GM12878 (cell line): ENCODE measurements around the gene NR1H4. TPM values are rescaled to one million over a fixed set of nuclear protein-coding genes. Genes with fewer than 3 reads are reported as not detected.

Experiments
- ATF7 ChIP-seq: fragments of 450-650 bp; IDR thresholded peaks from 2 replicates; pipeline ENCODE4 v1.6.1; 2016; ENCODE audit warnings: low read depth, mild to moderate bottlenecking
- BHLHE40 ChIP-seq, 2 experiments: fragments of 450-650 bp in 1 of 2; IDR thresholded peaks; 2 replicates each; pipeline ENCODE4 v1.6.1; 2011 to 2017; ENCODE audit warnings: low read depth in 2 of 2, borderline replicate concordance in 1 of 2, improper control_type of control experiment in 1 of 2, low read length in 1 of 2, mild to moderate bottlenecking in 1 of 2
- HCFC1 ChIP-seq: fragments of 150-350 bp; IDR thresholded peaks from 2 replicates; pipeline ENCODE4 v1.6.1; 2014; ENCODE audit warnings: low read length
- IRF5 ChIP-seq: fragments of 450-650 bp; IDR thresholded peaks from 2 replicates; pipeline ENCODE4 v1.6.1; 2017; ENCODE audit warnings: borderline replicate concordance
- KAT2A ChIP-seq: conservative IDR thresholded peaks from 2 replicates; pipeline ENCODE4 v1.6.1; 2011; ENCODE audit warnings: low read depth, low read length; ENCODE audit not compliant: control insufficient read depth
- RAD21 ChIP-seq: IDR thresholded peaks from 2 replicates; pipeline ENCODE4 v1.6.1; 2011; ENCODE audit warnings: mild to moderate bottlenecking, low read depth, low read length, moderate library complexity; ENCODE audit not compliant: insufficient read depth
- ZBTB11 ChIP-seq: fragments of 450-650 bp; formaldehyde crosslinking; IDR thresholded peaks from 2 replicates; pipeline ENCODE4 v1.5.0; 2022; ENCODE audit warnings: mild to moderate bottlenecking, missing genetic modification characterization
- polyA plus RNA-seq, 11 experiments: library from polyadenylated mRNA; depleted of rRNA in 4 of 11; unstranded in 6 of 11; stranded (reverse) in 5 of 11; fragments of >200 nt; fragmentation: Nextera tagmentation in 4 of 11; fragmentation: Illumina TruSeq in 1 of 11; extraction: Ambion mirVana in 4 of 11; extraction: Trizol in 1 of 11; gene quantifications; 1 replicate in 1 of 11; 2 replicates in 10 of 11; pipeline versions ENCODE4 v1.2.1 to v1.2.3, GENCODE V29; 2011 to 2016; ENCODE audit warnings: inconsistent platforms in 2 of 11, missing spikeins in 2 of 11, low read depth in 1 of 11
- total RNA-seq, 4 experiments: library from RNA; depleted of rRNA in 3 of 4; stranded (reverse); fragments of >200 nt in 3 of 4; fragmentation: Illumina TruSeq in 1 of 4; extraction: Trizol in 1 of 4; gene quantifications; 2 replicates each; pipeline versions ENCODE4 v1.2.1 to v1.2.3, GENCODE V29; 2013 to 2021
- TF ChIP-seq, protein P1 (sequence below): fragments of 450-650 bp; formaldehyde crosslinking; IDR thresholded peaks from 2 replicates; pipeline ENCODE4 v1.4.0; 2022; ENCODE audit warnings: mild to moderate bottlenecking, moderate library complexity

The NR1H4 gene
- total and polyA plus RNA-seq, 10 of the 15 experiments (the other 5 are each of a cell fraction or from before 2014, with no cell fraction given) = 0.04 TPM; not detected in 9

- TF ChIP-seq, protein P1, sequence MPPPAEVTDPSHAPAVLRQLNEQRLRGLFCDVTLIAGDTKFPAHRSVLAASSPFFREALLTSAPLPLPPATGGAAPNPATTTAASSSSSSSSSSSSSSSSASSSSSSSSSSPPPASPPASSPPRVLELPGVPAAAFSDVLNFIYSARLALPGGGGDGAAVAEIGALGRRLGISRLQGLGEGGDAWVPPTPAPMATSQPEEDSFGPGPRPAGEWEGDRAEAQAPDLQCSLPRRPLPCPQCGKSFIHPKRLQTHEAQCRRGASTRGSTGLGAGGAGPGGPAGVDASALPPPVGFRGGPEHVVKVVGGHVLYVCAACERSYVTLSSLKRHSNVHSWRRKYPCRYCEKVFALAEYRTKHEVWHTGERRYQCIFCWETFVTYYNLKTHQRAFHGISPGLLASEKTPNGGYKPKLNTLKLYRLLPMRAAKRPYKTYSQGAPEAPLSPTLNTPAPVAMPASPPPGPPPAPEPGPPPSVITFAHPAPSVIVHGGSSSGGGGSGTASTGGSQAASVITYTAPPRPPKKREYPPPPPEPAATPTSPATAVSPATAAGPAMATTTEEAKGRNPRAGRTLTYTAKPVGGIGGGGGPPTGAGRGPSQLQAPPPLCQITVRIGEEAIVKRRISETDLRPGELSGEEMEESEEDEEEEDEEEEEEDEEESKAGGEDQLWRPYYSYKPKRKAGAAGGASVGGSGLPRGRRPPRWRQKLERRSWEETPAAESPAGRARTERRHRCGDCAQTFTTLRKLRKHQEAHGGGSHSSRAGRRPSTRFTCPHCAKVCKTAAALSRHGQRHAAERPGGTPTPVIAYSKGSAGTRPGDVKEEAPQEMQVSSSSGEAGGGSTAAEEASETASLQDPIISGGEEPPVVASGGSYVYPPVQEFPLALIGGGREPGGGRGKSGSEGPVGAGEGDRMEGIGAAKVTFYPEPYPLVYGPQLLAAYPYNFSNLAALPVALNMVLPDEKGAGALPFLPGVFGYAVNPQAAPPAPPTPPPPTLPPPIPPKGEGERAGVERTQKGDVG (CRISPR knock-in tag) = no peak
- TF ChIP-seq KAT2A = no peak
- TF ChIP-seq RAD21 = no peak
- TF ChIP-seq ZBTB11 = no peak
- TF ChIP-seq HCFC1 = no peak
- no peak for TF ChIP-seq BHLHE40 (IDR thresholded peaks at IDR 0.05; ENCODE audit: borderline replicate concordance in 1 of 2, low read depth in 2 of 2, low read length in 1 of 2)
- no peak for TF ChIP-seq IRF5
- TF ChIP-seq ATF7 = no peak
These were observed 19.7 kb upstream of the NR1H4 start (continued) for GRCh38 chr12:100453951-100454350.
